ENCODE data around the gene LRRC37B. TPM values are rescaled to one million over a fixed set of nuclear protein-coding genes. Genes with fewer than 3 reads are reported as not detected.
"Not testable (repeated sequence)": the region's sequence is repeated elsewhere in the genome, so short reads cannot be mapped to it uniquely, and the experiment has no call there.

LRRC37B gene
- total RNA-seq, 1 experiment from 2014 or later, result 8.8 TPM

GRCh38 chr17:32064091-32064490 lies 56.9 kb downstream of the LRRC37B start:
- ATAC-seq; H3K79me2 ChIP-seq (ENCODE audit: insufficient read depth, low read length); H3K9me2 ChIP-seq (ENCODE audit: insufficient read depth); H3K27ac ChIP-seq (ENCODE audit: low read depth, low read length); H3K4me3 ChIP-seq (replicated peaks in 1 of 2; ENCODE audit: low read depth in 1 of 2, low read length in 2 of 2); POLR2A ChIA-PET; H2AFZ ChIP-seq (ENCODE audit: low read depth, low read length, poor library complexity, severe bottlenecking); RAD21 ChIA-PET (ENCODE audit: low non-redundant PET in 1 of 2, low total read pairs in 2 of 2, uncharacterized antibody in 2 of 2, unreplicated experiment in 2 of 2); BruUV-seq (replicated peaks); CTCF ChIA-PET; DNase-seq (ENCODE audit: low read depth, low spot score); H3K4me2 ChIP-seq (ENCODE audit: low read length); H3K27me3 ChIP-seq (ENCODE audit: insufficient read depth, low read length); H3K4me1 ChIP-seq (ENCODE audit: control insufficient read depth in 1 of 2, insufficient read depth in 2 of 2, low read length in 2 of 2); H3K9ac ChIP-seq (ENCODE audit: low read length); H3K36me3 ChIP-seq (ENCODE audit: control insufficient read depth in 1 of 2, insufficient read depth in 2 of 2, low read length in 2 of 2); H3K9me3 ChIP-seq (ENCODE audit: control insufficient read depth in 1 of 2, insufficient read depth in 1 of 2, low read depth in 1 of 2, low read length in 2 of 2); H4K20me1 ChIP-seq (ENCODE audit: insufficient read depth); intact Hi-C loops (cut with micrococcal nuclease): not testable (repeated sequence)

- intact Hi-C loops (cut with micrococcal nuclease); H3K4me3 ChIP-seq (replicated peaks in 1 of 2; ENCODE audit: low read depth in 1 of 2, low read length in 2 of 2); BruUV-seq (replicated peaks); H3K4me2 ChIP-seq (ENCODE audit: low read length); H3K9me3 ChIP-seq (ENCODE audit: control insufficient read depth in 1 of 2, insufficient read depth in 1 of 2, low read depth in 1 of 2, low read length in 2 of 2); H3K27ac ChIP-seq (ENCODE audit: low read depth, low read length); H3K4me1 ChIP-seq (ENCODE audit: control insufficient read depth in 1 of 2, insufficient read depth in 2 of 2, low read length in 2 of 2); H3K79me2 ChIP-seq (ENCODE audit: insufficient read depth, low read length); ATAC-seq; H2AFZ ChIP-seq (ENCODE audit: low read depth, low read length, poor library complexity, severe bottlenecking); H3K9ac ChIP-seq (ENCODE audit: low read length); POLR2A ChIA-PET; RAD21 ChIA-PET (ENCODE audit: low non-redundant PET in 1 of 2, low total read pairs in 2 of 2, uncharacterized antibody in 2 of 2, unreplicated experiment in 2 of 2); H3K27me3 ChIP-seq (ENCODE audit: insufficient read depth, low read length); H4K20me1 ChIP-seq (ENCODE audit: insufficient read depth); DNase-seq (ENCODE audit: low read depth, low spot score); H3K9me2 ChIP-seq (ENCODE audit: insufficient read depth); H3K36me3 ChIP-seq (ENCODE audit: control insufficient read depth in 1 of 2, insufficient read depth in 2 of 2, low read length in 2 of 2): not testable (repeated sequence)
- CTCF ChIA-PET, result interaction anchor here (0.6 kb wide), 1 partner anchor 1885 kb away, joined by 5 read pairs; no protein-coding TSS in a partner anchor
These were observed 59.0 kb downstream of the LRRC37B start for GRCh38 chr17:32066123-32066680.

- POLR2A ChIA-PET; intact Hi-C loops (cut with micrococcal nuclease); H3K9me3 ChIP-seq (ENCODE audit: control insufficient read depth in 1 of 2, insufficient read depth in 1 of 2, low read depth in 1 of 2, low read length in 2 of 2); H3K9ac ChIP-seq (ENCODE audit: low read length); DNase-seq (ENCODE audit: low read depth, low spot score); RAD21 ChIA-PET (ENCODE audit: low non-redundant PET in 1 of 2, low total read pairs in 2 of 2, uncharacterized antibody in 2 of 2, unreplicated experiment in 2 of 2); BruUV-seq (replicated peaks); H3K4me3 ChIP-seq (replicated peaks in 1 of 2; ENCODE audit: low read depth in 1 of 2, low read length in 2 of 2); CTCF ChIA-PET; H3K27ac ChIP-seq (ENCODE audit: low read depth, low read length); H2AFZ ChIP-seq (ENCODE audit: low read depth, low read length, poor library complexity, severe bottlenecking); H4K20me1 ChIP-seq (ENCODE audit: insufficient read depth); H3K9me2 ChIP-seq (ENCODE audit: insufficient read depth); H3K27me3 ChIP-seq (ENCODE audit: insufficient read depth, low read length); H3K79me2 ChIP-seq (ENCODE audit: insufficient read depth, low read length); H3K36me3 ChIP-seq (ENCODE audit: control insufficient read depth in 1 of 2, insufficient read depth in 2 of 2, low read length in 2 of 2); H3K4me1 ChIP-seq (ENCODE audit: control insufficient read depth in 1 of 2, insufficient read depth in 2 of 2, low read length in 2 of 2): not testable (repeated sequence)
- ATAC-seq, result peak; percentile 99
- TF ChIP-seq ELF1 (IDR thresholded peaks at IDR 0.05; ENCODE audit: borderline replicate concordance, low read depth) (peak; percentile 22; the same call in 1 of the 2 replicates), CTCF (IDR thresholded peaks at IDR 0.05 in 2 of 3, conservative IDR thresholded peaks at IDR 0.05 in 1 of 3; ENCODE audit: borderline replicate concordance in 1 of 3, insufficient read depth in 1 of 3, low read depth in 2 of 3, low read length in 2 of 3) (peak in 2 of 3 experiments; percentile 26 to 31; a peak in 2 of 6 replicates)
- peak overlapping the region; percentile 59 for H3K4me2 ChIP-seq (ENCODE audit: low read length)
These were observed 59.9 kb downstream of the LRRC37B start for GRCh38 chr17:32066863-32067642.

GRCh38 chr17:32069067-32069466 lies 61.9 kb downstream of the LRRC37B start:
- H3K9ac ChIP-seq (ENCODE audit: low read length); intact Hi-C loops (cut with micrococcal nuclease); RAD21 ChIA-PET (ENCODE audit: low non-redundant PET in 1 of 2, low total read pairs in 2 of 2, uncharacterized antibody in 2 of 2, unreplicated experiment in 2 of 2); ATAC-seq; H3K36me3 ChIP-seq (ENCODE audit: control insufficient read depth in 1 of 2, insufficient read depth in 2 of 2, low read length in 2 of 2); H3K9me2 ChIP-seq (ENCODE audit: insufficient read depth); H2AFZ ChIP-seq (ENCODE audit: low read depth, low read length, poor library complexity, severe bottlenecking); H3K9me3 ChIP-seq (ENCODE audit: control insufficient read depth in 1 of 2, insufficient read depth in 1 of 2, low read depth in 1 of 2, low read length in 2 of 2); H3K4me2 ChIP-seq (ENCODE audit: low read length); H3K27ac ChIP-seq (ENCODE audit: low read depth, low read length); H3K27me3 ChIP-seq (ENCODE audit: insufficient read depth, low read length); DNase-seq (ENCODE audit: low read depth, low spot score); BruUV-seq (replicated peaks); POLR2A ChIA-PET; H3K4me1 ChIP-seq (ENCODE audit: control insufficient read depth in 1 of 2, insufficient read depth in 2 of 2, low read length in 2 of 2); H3K4me3 ChIP-seq (replicated peaks in 1 of 2; ENCODE audit: low read depth in 1 of 2, low read length in 2 of 2); H3K79me2 ChIP-seq (ENCODE audit: insufficient read depth, low read length); CTCF ChIA-PET; H4K20me1 ChIP-seq (ENCODE audit: insufficient read depth): not testable (repeated sequence)

Data from HCT116 (cell line).